HG02870 (cell line): Measurements from ENCODE around the gene SCN4B.

ENCODE experiments used
- ATAC-seq: cut with Tn5 transposase; IDR thresholded peaks from one replicate; pipeline ENCODE4 v1.9.1; 2021; ENCODE audit warnings: mild to moderate bottlenecking, moderate library complexity; ENCODE audit not compliant: unreplicated experiment

SCN4B gene

GRCh38 chr11:118154641-118155040, 2.0 kb upstream of the SCN4B start:
- no peak for ATAC-seq

- no peak for ATAC-seq
Measured at GRCh38 chr11:118153976-118154375, 1.4 kb upstream of the SCN4B start.

GRCh38 chr11:118153516-118153915, 893 bp upstream of the SCN4B start:
- ATAC-seq, result no peak

- ATAC-seq, result no peak
Measured at GRCh38 chr11:118152020-118152551, 537 bp downstream of the SCN4B start.

GRCh38 chr11:118151431-118151830, 1.2 kb downstream of the SCN4B start:
- ATAC-seq, result no peak

- ATAC-seq, result no peak
Measured at GRCh38 chr11:118149493-118149892, 3.1 kb downstream of the SCN4B start.

- no peak for ATAC-seq
Measured at GRCh38 chr11:118148856-118149255, 3.8 kb downstream of the SCN4B start.

GRCh38 chr11:118148240-118148639, 4.4 kb downstream of the SCN4B start:
- ATAC-seq, result no peak

GRCh38 chr11:118147502-118147901, 5.1 kb downstream of the SCN4B start:
- ATAC-seq, result no peak

- no peak for ATAC-seq
Measured at GRCh38 chr11:118146554-118146953, 6.1 kb downstream of the SCN4B start.

GRCh38 chr11:118145285-118146227, 7.1 kb downstream of the SCN4B start:
- ATAC-seq, result peak; percentile 66

- ATAC-seq, result no peak
Measured at GRCh38 chr11:118144301-118145268, 8.0 kb downstream of the SCN4B start.

GRCh38 chr11:118143661-118144185, 8.9 kb downstream of the SCN4B start:
- no peak for ATAC-seq

GRCh38 chr11:118142809-118143208, 9.8 kb downstream of the SCN4B start:
- ATAC-seq, result no peak

GRCh38 chr11:118142081-118142480, 10.5 kb downstream of the SCN4B start:
- no peak for ATAC-seq

- no peak for ATAC-seq
Measured at GRCh38 chr11:118139578-118139977, 13.0 kb downstream of the SCN4B start.

- no peak for ATAC-seq
Measured at GRCh38 chr11:118138839-118139420, 13.7 kb downstream of the SCN4B start.

GRCh38 chr11:118136801-118137200, 15.8 kb downstream of the SCN4B start:
- ATAC-seq, result no peak

GRCh38 chr11:118136341-118136740, 16.3 kb downstream of the SCN4B start:
- ATAC-seq, result no peak

GRCh38 chr11:118135796-118136165, 16.8 kb downstream of the SCN4B start:
- ATAC-seq, result no peak
